Liver (tissue), 9 donors: ENCODE results near the gene FREM1. TPM values are rescaled to one million over a fixed set of nuclear protein-coding genes. Genes with fewer than 3 reads are reported as not detected.

Experiments used
- DNase-seq: peaks from one replicate; pipeline ENCODE4 v3.0.0-alpha.2; 2017; ENCODE audit warnings: low spot score
- H3K27ac ChIP-seq, 2 donors: one replicate each; pipeline ENCODE4 v1.7.0; 2013; ENCODE audit warnings: inconsistent platforms in 2 of 2, low read length in 2 of 2, control low read depth in 1 of 2, low read depth in 1 of 2, mild to moderate bottlenecking in 1 of 2
- H3K27me3 ChIP-seq, 4 donors: one replicate each; pipeline versions ENCODE4 v1.6.1 to v1.7.0; 2013; ENCODE audit warnings: low read length in 3 of 4, inconsistent platforms in 1 of 4, mild to moderate bottlenecking in 1 of 4, moderate library complexity in 1 of 4; ENCODE audit not compliant: control insufficient read depth in 4 of 4, insufficient read depth in 4 of 4
- H3K36me3 ChIP-seq, 4 donors: one replicate each; pipeline versions ENCODE4 v1.6.1 to v1.7.0; 2013; ENCODE audit warnings: low read length in 3 of 4, mild to moderate bottlenecking in 3 of 4, low read depth in 1 of 4, moderate library complexity in 1 of 4; ENCODE audit not compliant: control insufficient read depth in 4 of 4, insufficient read depth in 3 of 4
- H3K4me1 ChIP-seq, 4 donors: one replicate each; pipeline versions ENCODE4 v1.6.1 to v1.7.0; 2013; ENCODE audit warnings: low read length in 3 of 4, mild to moderate bottlenecking in 3 of 4, moderate library complexity in 1 of 4; ENCODE audit not compliant: control insufficient read depth in 4 of 4, insufficient read depth in 4 of 4
- H3K4me3 ChIP-seq, 3 donors: one replicate each; pipeline versions ENCODE4 v1.6.1 to v1.7.0; 2013; ENCODE audit warnings: low read length in 3 of 3, control low read depth in 1 of 3, low read depth in 1 of 3, mild to moderate bottlenecking in 1 of 3
- H3K9ac ChIP-seq, 2 donors: one replicate each; pipeline ENCODE4 v1.7.0; 2013; ENCODE audit warnings: low read length in 2 of 2, mild to moderate bottlenecking in 2 of 2, moderate library complexity in 2 of 2, control low read depth in 1 of 2, low read depth in 1 of 2
- H3K9me3 ChIP-seq, 4 donors: one replicate each; pipeline versions ENCODE4 v1.6.1 to v1.7.0; 2013; ENCODE audit warnings: low read length in 3 of 4; ENCODE audit not compliant: control insufficient read depth in 4 of 4
- ATF3 ChIP-seq: IDR thresholded peaks from 2 replicates; pipeline ENCODE4 v1.6.1; 2016; ENCODE audit warnings: antibody characterized with exemption
- CTCF ChIP-seq: fragments of 150-350 bp; IDR thresholded peaks from 2 replicates; pipeline ENCODE4 v1.5.1; 2017; ENCODE audit warnings: improper control_type of control experiment, low read depth, low read length; ENCODE audit not compliant: missing input control
- EGR1 ChIP-seq, 2 donors: IDR thresholded peaks; 2 replicates each; pipeline ENCODE4 v1.6.1; 2016 to 2018; ENCODE audit warnings: antibody characterized with exemption in 2 of 2, low read depth in 2 of 2
- FOXA1 ChIP-seq: IDR thresholded peaks from 2 replicates; pipeline ENCODE4 v1.6.1; 2016; ENCODE audit warnings: antibody characterized with exemption
- FOXA2 ChIP-seq: IDR thresholded peaks from 2 replicates; pipeline ENCODE4 v1.6.1; 2016; ENCODE audit warnings: antibody characterized with exemption
- GABPA ChIP-seq, 2 donors: IDR thresholded peaks in 1 of 2; conservative IDR thresholded peaks in 1 of 2; 2 replicates each; pipeline ENCODE4 v1.6.1; 2016; ENCODE audit warnings: antibody characterized with exemption in 2 of 2, mild to moderate bottlenecking in 1 of 2, moderate library complexity in 1 of 2
- HNF4A ChIP-seq, 2 donors: conservative IDR thresholded peaks; 2 replicates each; pipeline ENCODE4 v1.6.1; 2016; ENCODE audit warnings: antibody characterized with exemption in 2 of 2, mild to moderate bottlenecking in 2 of 2
- HNF4G ChIP-seq: IDR thresholded peaks from 2 replicates; pipeline ENCODE4 v1.6.1; 2016; ENCODE audit warnings: antibody characterized with exemption
- JUND ChIP-seq, 2 donors: IDR thresholded peaks; 2 replicates each; pipeline ENCODE4 v1.6.1; 2016; ENCODE audit warnings: antibody characterized with exemption in 2 of 2
- MAX ChIP-seq: IDR thresholded peaks from 2 replicates; pipeline ENCODE4 v1.6.1; 2016; ENCODE audit warnings: antibody characterized with exemption
- NR2F2 ChIP-seq: IDR thresholded peaks from 2 replicates; pipeline ENCODE4 v1.6.1; 2016; ENCODE audit warnings: antibody characterized with exemption
- RAD21 ChIP-seq, 2 donors: IDR thresholded peaks; 2 replicates each; pipeline ENCODE4 v1.6.1; 2016; ENCODE audit warnings: antibody characterized with exemption in 2 of 2, mild to moderate bottlenecking in 2 of 2
- REST ChIP-seq: IDR thresholded peaks from 2 replicates; pipeline ENCODE4 v1.6.1; 2016; ENCODE audit warnings: antibody characterized with exemption, mild to moderate bottlenecking
- RXRA ChIP-seq, 2 donors: IDR thresholded peaks; 2 replicates each; pipeline ENCODE4 v1.6.1; 2017 to 2018; ENCODE audit warnings: antibody characterized with exemption in 2 of 2, mild to moderate bottlenecking in 1 of 2
- SP1 ChIP-seq: IDR thresholded peaks from 2 replicates; pipeline ENCODE4 v1.6.1; 2018; ENCODE audit warnings: antibody characterized with exemption, mild to moderate bottlenecking
- TAF1 ChIP-seq: conservative IDR thresholded peaks from 2 replicates; pipeline ENCODE4 v1.6.1; 2016; ENCODE audit warnings: antibody characterized with exemption, mild to moderate bottlenecking
- YY1 ChIP-seq: IDR thresholded peaks from 2 replicates; pipeline ENCODE4 v1.6.1; 2016; ENCODE audit warnings: antibody characterized with exemption, mild to moderate bottlenecking
- ZBTB33 ChIP-seq: IDR thresholded peaks from 2 replicates; pipeline ENCODE4 v1.6.1; 2016; ENCODE audit warnings: antibody characterized with exemption
- WGBS: extraction: QIAGEN DNeasy Blood & Tissue Kit; methylation state at CpG from one replicate; pipeline ENCODE4 v1.1.7; 2013; 5-methylcytosine and 5-hydroxymethylcytosine counted together
- polyA plus RNA-seq, 2 donors: library from polyadenylated mRNA; stranded (reverse) in 1 of 2; unstranded in 1 of 2; fragments of 200-250 nt in 1 of 2; fragments of >200 nt in 1 of 2; fragmentation: Nextera tagmentation in 1 of 2; extraction: Ambion mirVana in 1 of 2; gene quantifications; one replicate each; pipeline versions ENCODE4 v1.2.1 to v1.2.3, GENCODE V29; 2013 to 2015
- total RNA-seq, 2 donors: library from RNA; depleted of rRNA; stranded (reverse); fragments of >200 nt; gene quantifications; one replicate each; pipeline ENCODE4 v1.2.3, GENCODE V29; 2014
- donor health status: healthy.
- donor health status: healthy.
- donor health status: healthy.
- donor health status: healthy.
- donor health status: healthy.

The FREM1 gene
- total and polyA plus RNA-seq, 4 donors = 0.39 to 4.7 (median 1.1) TPM

- peaks cover 0 to 3% (median 0%) of the 10 kb centered on the region in 4 donors for H3K27me3 ChIP-seq
- H3K36me3 ChIP-seq = no peaks in the 10 kb centered on the region
- TF ChIP-seq NR2F2 (no peak), ZBTB33 (no peak), EGR1 (IDR thresholded peaks at IDR 0.05; ENCODE audit: low read depth in 2 of 2) (no peak), CTCF (no peak), ATF3 (no peak), TAF1 (no peak), SP1 (no peak), FOXA2 (no peak), RXRA (IDR thresholded peaks at IDR 0.05) (no peak), REST (no peak), HNF4A (conservative IDR thresholded peaks at IDR 0.05) (no peak), YY1 (no peak), HNF4G (no peak), MAX (no peak), GABPA (IDR thresholded peaks at IDR 0.05 in 1 of 2, conservative IDR thresholded peaks at IDR 0.05 in 1 of 2) (no peak), RAD21 (IDR thresholded peaks at IDR 0.05) (no peak), JUND (IDR thresholded peaks at IDR 0.05) (no peak), FOXA1 (no peak)
- WGBS = 89% methylated on average over 7 of the region's 7 CpGs
- no peak overlapping the region for H3K4me3 ChIP-seq
- no peak overlapping the region for H3K27ac ChIP-seq
- no peaks in the 10 kb centered on the region for H3K9me3 ChIP-seq
- H3K4me1 ChIP-seq = no peaks in the 10 kb centered on the region
- H3K9ac ChIP-seq = no peak overlapping the region
- DNase-seq = no peak
Measured at GRCh38 chr9:14836885-14837284, 73.3 kb downstream of the FREM1 start.
